GM19468 (cell line): ENCODE results near the gene SLC35E1.

Source experiments
- ATAC-seq: cut with Tn5 transposase; IDR thresholded peaks from one replicate; pipeline ENCODE4 v1.9.1; 2021; ENCODE audit warnings: mild to moderate bottlenecking, moderate library complexity, moderate number of reproducible peaks; ENCODE audit not compliant: unreplicated experiment; ENCODE audit errors: extremely low read depth

The SLC35E1 gene

GRCh38 chr19:16584248-16585093 is 12.3 kb upstream of the SLC35E1 start:
- peak; percentile 34 for ATAC-seq

GRCh38 chr19:16582486-16583261 is 10.5 kb upstream of the SLC35E1 start:
- ATAC-seq: no peak

GRCh38 chr19:16581971-16582343 is 9.7 kb upstream of the SLC35E1 start:
- ATAC-seq: no peak

GRCh38 chr19:16581145-16581970 is 9.1 kb upstream of the SLC35E1 start:
- no peak for ATAC-seq

- ATAC-seq: no peak
These were observed 7.2 kb upstream of the SLC35E1 start for GRCh38 chr19:16579381-16579780.

- ATAC-seq: no peak
These were observed 5.3 kb upstream of the SLC35E1 start for GRCh38 chr19:16577531-16577985.

- no peak for ATAC-seq
These were observed 4.7 kb upstream of the SLC35E1 start for GRCh38 chr19:16576690-16577530.

DNA sequence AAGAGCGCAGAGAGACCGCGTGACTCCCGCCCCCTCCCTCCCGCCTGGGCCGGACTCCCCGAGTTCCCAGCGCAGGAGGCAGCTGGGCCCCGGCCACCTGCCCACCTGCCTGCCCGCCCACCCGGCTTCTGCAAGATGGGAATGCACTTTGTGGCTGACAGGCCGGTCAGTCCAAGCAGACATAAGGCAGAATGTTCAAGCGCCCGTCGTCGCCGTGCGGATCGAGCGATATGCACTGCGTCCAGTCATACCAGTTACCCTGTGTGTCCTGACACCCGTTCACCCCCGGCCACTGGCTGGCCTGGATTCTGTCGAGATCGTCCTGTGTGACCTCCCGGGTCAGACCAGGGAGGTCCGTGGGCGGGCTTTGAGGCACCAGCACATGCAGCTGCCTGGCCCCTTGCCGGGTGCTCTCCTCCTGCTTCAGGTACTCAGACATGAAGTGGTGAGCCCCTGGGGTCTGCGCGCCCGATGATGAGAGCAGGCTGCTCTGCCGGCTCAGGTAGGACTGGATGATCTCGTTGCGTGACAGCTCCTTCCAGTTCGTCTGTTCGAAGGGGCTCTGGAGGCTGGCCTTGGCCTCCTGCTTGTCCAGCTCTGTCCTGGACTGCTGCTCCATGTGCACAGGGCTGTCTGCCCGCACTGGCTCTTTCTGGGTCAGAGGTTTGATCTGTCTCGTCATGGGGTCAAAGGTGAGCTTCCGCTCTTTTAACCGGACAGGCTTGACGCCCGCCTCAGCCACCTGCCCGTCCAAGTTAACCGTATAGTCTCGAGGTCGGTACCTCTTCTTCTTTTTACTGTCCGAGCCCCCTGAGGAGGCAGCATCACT is 3.9 kb upstream of the SLC35E1 start:
- no peak for ATAC-seq

DNA sequence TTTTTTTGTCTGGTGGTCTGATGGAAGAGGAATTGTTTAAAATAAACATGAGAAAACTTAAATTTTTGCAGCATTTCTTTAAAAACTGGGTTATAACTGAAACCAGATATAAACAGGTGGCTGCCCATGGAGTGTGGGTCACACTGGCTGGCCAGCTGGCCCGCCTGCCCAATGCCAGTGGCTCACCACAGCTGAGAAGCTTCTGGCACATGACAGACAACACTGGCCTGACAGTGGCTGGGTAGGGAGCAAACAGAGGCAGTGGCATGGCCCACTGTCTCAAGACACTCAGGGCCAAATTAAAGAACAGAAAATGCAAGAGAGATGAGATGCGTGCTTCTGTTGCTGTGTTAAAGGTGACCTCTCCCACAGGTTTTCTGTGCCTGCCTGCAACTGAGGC is 3.1 kb upstream of the SLC35E1 start:
- ATAC-seq: no peak

DNA sequence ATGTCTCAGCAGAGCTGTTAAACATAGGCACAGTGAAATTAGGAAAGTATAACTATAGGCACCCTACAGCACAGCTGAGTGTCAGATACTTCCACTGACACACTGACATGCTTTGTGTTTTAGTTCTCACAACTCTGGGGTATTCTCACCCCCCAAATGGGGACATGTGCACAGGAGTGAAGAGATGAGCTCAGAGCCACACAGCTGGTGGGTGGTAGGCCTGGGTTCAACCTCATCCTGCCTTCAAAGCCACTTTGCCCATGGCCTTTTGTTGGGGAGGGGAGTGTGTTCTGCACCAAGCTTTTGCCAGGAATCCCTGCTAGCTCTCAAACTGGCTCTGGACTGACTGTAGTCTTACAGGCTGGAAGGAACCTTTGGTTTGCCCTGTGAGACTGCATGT is 1.7 kb upstream of the SLC35E1 start:
- ATAC-seq: no peak

GRCh38 chr19:16573296-16573695 is 1.1 kb upstream of the SLC35E1 start:
- ATAC-seq: no peak

DNA sequence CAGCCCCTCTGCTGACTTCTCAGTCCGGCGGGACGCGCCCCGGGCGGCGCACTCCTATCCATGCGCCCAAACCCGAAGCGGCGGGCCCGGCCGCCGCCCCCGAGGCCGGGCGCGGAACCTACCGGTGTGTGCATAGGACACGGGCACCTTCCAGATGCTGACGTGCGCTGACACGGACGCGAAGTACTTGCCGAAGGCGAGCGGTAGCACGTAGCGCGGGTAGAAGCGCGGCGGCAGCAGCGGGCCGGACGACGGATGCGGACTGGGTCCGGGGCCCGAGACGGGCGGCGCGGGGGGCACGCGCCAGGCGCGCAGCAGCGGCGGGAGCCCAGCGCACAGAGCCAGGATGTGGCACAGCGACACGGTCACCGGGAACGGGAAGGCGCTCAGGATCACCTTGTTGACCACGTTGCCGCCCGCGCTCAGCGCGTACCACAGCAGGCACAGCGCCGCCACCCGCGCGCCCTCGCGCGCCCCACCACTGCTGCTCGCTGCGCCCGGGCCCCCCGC is 338 bp downstream of the SLC35E1 start:
- peak; percentile 8 for ATAC-seq

DNA sequence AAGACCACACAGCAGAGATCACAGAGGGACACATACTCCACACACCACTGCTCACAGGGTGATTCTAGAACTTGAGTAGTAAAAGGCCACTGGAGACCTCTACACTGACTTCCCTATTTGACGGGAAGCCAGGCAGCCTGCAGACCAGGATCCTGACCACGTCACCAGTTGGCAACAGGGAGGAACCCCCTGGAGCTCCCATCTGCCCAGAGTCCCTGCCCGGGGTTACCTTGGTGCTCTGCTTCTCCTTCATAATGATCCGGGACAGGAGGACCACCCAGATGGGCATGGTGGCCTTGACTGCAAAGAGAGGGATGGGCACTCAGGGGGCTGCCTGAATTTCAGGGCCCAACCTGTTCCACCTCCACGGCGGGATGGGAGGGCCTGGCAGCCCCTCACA is 932 bp downstream of the SLC35E1 start:
- no peak for ATAC-seq

DNA sequence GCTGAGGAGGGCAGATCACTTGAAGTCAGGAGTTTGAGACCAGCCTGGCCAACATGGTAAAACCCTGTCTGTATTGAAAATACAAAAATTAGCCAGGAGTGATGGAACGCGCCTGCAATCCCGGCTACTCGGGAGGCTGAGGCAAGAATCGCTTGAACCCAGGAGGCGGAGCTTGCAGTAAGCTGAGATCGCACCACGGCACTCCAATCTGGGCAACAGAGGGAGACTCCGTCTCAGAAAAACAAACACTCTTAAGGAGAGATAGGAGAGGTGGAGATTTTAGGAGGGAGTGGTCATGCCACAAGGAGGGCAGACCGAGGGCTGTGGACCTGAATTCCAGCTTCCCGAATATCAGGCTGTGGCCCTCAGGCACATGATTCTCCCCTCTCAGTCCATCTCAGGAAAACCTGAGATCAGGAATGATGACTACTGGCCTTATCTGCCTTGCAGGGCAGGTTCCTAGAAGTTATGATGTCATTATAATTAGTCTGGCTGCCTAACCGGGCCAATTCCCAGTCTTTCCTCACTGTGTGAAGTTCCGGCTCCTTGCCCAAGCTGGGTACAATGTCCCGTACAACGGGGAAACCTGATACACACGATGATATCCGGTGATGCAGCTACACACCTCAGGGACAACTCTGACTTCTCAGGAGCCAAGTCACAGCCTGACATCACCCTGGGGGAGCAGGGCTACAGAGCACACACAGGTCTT is 2.5 kb downstream of the SLC35E1 start:
- ATAC-seq: no peak

DNA sequence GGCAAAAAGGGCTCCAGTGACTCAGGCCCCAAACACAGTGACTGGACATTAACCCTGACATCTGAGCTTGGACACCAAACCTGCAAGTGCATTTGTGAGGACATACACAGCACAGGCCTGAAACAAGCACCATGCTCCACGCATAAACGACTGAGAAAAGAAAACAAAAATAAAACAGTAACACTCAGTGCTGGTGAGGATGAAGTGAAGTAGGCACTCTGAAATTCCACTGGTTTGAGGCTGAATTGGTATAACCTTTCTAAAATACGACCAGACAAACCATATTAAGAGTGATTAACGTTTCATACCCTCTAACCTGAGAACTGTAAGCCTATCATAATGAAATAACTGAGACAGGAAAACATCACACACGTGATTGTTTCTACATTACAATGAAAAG is 5.5 kb downstream of the SLC35E1 start:
- no peak for ATAC-seq

- no peak for ATAC-seq
These were observed 6.1 kb downstream of the SLC35E1 start for GRCh38 chr19:16566161-16566560.

- ATAC-seq: no peak
These were observed 7.4 kb downstream of the SLC35E1 start for GRCh38 chr19:16564842-16565241.

- ATAC-seq: no peak
These were observed 9.6 kb downstream of the SLC35E1 start for GRCh38 chr19:16562608-16563025.
